IMR-90 (cell line): Measurements from ENCODE around the gene GLUD1. TPM values are rescaled to one million over a fixed set of nuclear protein-coding genes. Genes with fewer than 3 reads are reported as not detected.
A peak's percentile ranks its signal among the peaks of the same experiment; 100 is the strongest.
"Not testable (repeated sequence)": the region's sequence is repeated elsewhere in the genome, so short reads cannot be mapped to it uniquely, and the experiment has no call there.

Experiments used
- ATAC-seq: fragments of 200-7000 bp; cut with Tn5 transposase; 2 replicates; pipeline ENCODE4 v1.9.1; 2020; ENCODE audit warnings: low read depth, mild to moderate bottlenecking, moderate library complexity
- BruUV-seq: library from RNA; stranded (reverse); fragments of 400-500 nt; replicated peaks from 2 replicates; lab custom pipeline; 2021; lab: Mats Ljungman, UMichigan
- CTCF ChIA-PET: fragments of 300-600 bp; formaldehyde crosslinking; extraction: SDS; loops from one replicate; lab custom pipeline; 2021; ENCODE audit warnings: antibody characterized with exemption; lab: Yijun Ruan, JAX
- POLR2A ChIA-PET: fragments of 300-600 bp; sonication (Branson Sonifier 250); formaldehyde crosslinking; loops from one replicate; lab custom pipeline; 2022; ENCODE audit warnings: antibody characterized with exemption; ENCODE audit not compliant: unreplicated experiment; lab: Charles Lee
- DNase-seq: peaks from one replicate; pipeline ENCODE4 v3.0.0; 2013
- H2AFZ ChIP-seq: replicated peaks from 2 replicates; pipeline ENCODE3; 2013; ENCODE audit warnings: low read length, mild to moderate bottlenecking; ENCODE audit not compliant: poor library complexity
- H2AK5ac ChIP-seq: 2 replicates; pipeline ENCODE4 v1.6.1; 2013; ENCODE audit warnings: low read depth, low read length, inconsistent platforms
- H2AK9ac ChIP-seq: replicated peaks from 2 replicates; pipeline ENCODE3; 2013; ENCODE audit warnings: mild to moderate bottlenecking, low read depth, low read length, moderate library complexity; ENCODE audit not compliant: poor library complexity
- H2BK120ac ChIP-seq: 2 replicates; pipeline ENCODE4 v1.6.1; 2013; ENCODE audit warnings: low read depth, low read length, inconsistent platforms
- H2BK15ac ChIP-seq: 3 replicates; pipeline ENCODE4 v1.6.1; 2013; ENCODE audit warnings: low read depth, low read length, inconsistent platforms
- H2BK20ac ChIP-seq: 2 replicates; pipeline ENCODE4 v1.6.1; 2013; ENCODE audit warnings: low read depth, mild to moderate bottlenecking, inconsistent platforms, low read length, moderate library complexity
- H2BK5ac ChIP-seq: 2 replicates; pipeline ENCODE4 v1.6.1; 2013; ENCODE audit warnings: mild to moderate bottlenecking, low read depth, low read length, inconsistent platforms; ENCODE audit not compliant: poor library complexity, severe bottlenecking
- H3K14ac ChIP-seq: replicated peaks from 2 replicates; pipeline ENCODE4 v1.6.1; 2013; ENCODE audit warnings: low read depth, low read length, inconsistent platforms
- H3K18ac ChIP-seq: 2 replicates; pipeline ENCODE4 v1.6.1; 2013; ENCODE audit warnings: low read depth, low read length, control low read depth
- H3K23ac ChIP-seq: 2 replicates; pipeline ENCODE4 v1.6.1; 2013; ENCODE audit warnings: low read depth, low read length, inconsistent platforms
- H3K27ac ChIP-seq: 2 replicates; pipeline ENCODE4 v1.5.1; 2013; ENCODE audit warnings: mild to moderate bottlenecking, control low read depth, low read length; ENCODE audit not compliant: insufficient read depth
- H3K27me3 ChIP-seq: 2 replicates; pipeline ENCODE4 v1.6.1; 2013; ENCODE audit warnings: low read length; ENCODE audit not compliant: control insufficient read depth, insufficient read depth
- H3K36me3 ChIP-seq: 2 replicates; pipeline ENCODE4 v1.6.1; 2013; ENCODE audit warnings: low read length, mixed read lengths; ENCODE audit not compliant: control insufficient read depth, insufficient read depth
- H3K4ac ChIP-seq: 2 replicates; pipeline ENCODE4 v1.6.1; 2013; ENCODE audit warnings: low read depth, low read length, inconsistent platforms
- H3K4me1 ChIP-seq: 2 replicates; pipeline ENCODE4 v1.6.1; 2013; ENCODE audit warnings: low read length, mixed read lengths; ENCODE audit not compliant: control insufficient read depth, insufficient read depth
- H3K4me2 ChIP-seq: 2 replicates; pipeline ENCODE4 v1.6.1; 2013; ENCODE audit warnings: low read depth, mild to moderate bottlenecking, control low read depth, low read length, moderate library complexity
- H3K4me3 ChIP-seq: 2 replicates; pipeline ENCODE4 v1.5.1; 2013; ENCODE audit warnings: low read depth, mild to moderate bottlenecking, control low read depth, low read length, moderate library complexity; ENCODE audit not compliant: insufficient read depth
- H3K56ac ChIP-seq: 2 replicates; pipeline ENCODE4 v1.6.1; 2013; ENCODE audit warnings: low read length, inconsistent platforms; ENCODE audit not compliant: insufficient read depth; ENCODE audit errors: extremely low read depth
- H3K79me1 ChIP-seq, 2 experiments: 2 replicates each; pipeline ENCODE4 v1.6.1; 2013; ENCODE audit warnings: low read length in 2 of 2, inconsistent platforms in 1 of 2, low read depth in 1 of 2
- H3K9ac ChIP-seq: 2 replicates; pipeline ENCODE4 v1.6.1; 2013; ENCODE audit warnings: low read depth, low read length, control low read depth
- H3K9me1 ChIP-seq: 2 replicates; pipeline ENCODE4 v1.6.1; 2013; ENCODE audit warnings: low read length, inconsistent platforms; ENCODE audit not compliant: insufficient read depth
- H3K9me3 ChIP-seq: 2 replicates; pipeline ENCODE4 v1.6.1; 2013; ENCODE audit warnings: low read length; ENCODE audit not compliant: control insufficient read depth, insufficient read depth
- H4K20me1 ChIP-seq: 2 replicates; pipeline ENCODE4 v1.6.1; 2013; ENCODE audit warnings: low read length, inconsistent platforms; ENCODE audit not compliant: insufficient read depth
- H4K5ac ChIP-seq: 2 replicates; pipeline ENCODE4 v1.6.1; 2013; ENCODE audit warnings: mild to moderate bottlenecking, low read depth, low read length, control low read depth
- H4K8ac ChIP-seq, 2 experiments: 2 replicates each; pipeline ENCODE4 v1.6.1; 2013; ENCODE audit warnings: low read depth in 2 of 2, low read length in 2 of 2, control low read depth in 1 of 2, inconsistent platforms in 1 of 2
- H4K91ac ChIP-seq: 2 replicates; pipeline ENCODE4 v1.6.1; 2013; ENCODE audit warnings: low read depth, low read length, inconsistent platforms; ENCODE audit not compliant: insufficient read depth
- WGBS, 2 experiments: methylation state at CpG; one replicate each; pipeline versions ENCODE4 v1.1.5 to v1.1.7; 2013; ENCODE audit warnings: missing lambda C conversion rate in 2 of 2; ENCODE audit not compliant: insufficient read length in 1 of 2; ENCODE audit errors: extremely low coverage in 2 of 2; 5-methylcytosine and 5-hydroxymethylcytosine counted together
- dilution Hi-C: fragments of 300-500 bp; cut with HindIII; formaldehyde crosslinking; loops from one replicate; pipeline ENCODE4 v1.14.3; 2018; ENCODE audit warnings: low sequenced_read_pairs; ENCODE audit not compliant: unreplicated experiment
- in situ Hi-C: fragments of 300-500 bp; cut with MboI; formaldehyde crosslinking; loops from 3 replicates; pipeline ENCODE4 v1.14.3; 2019; ENCODE audit warnings: low sequenced_read_pairs, inconsistent platforms, mixed read lengths
- intact Hi-C: fragments of 100-400 bp; cut with micrococcal nuclease; formaldehyde crosslinking; loops from 2 replicates; pipeline ENCODE4 v1.10.0; 2022
- polyA plus RNA-seq, 3 experiments: library from polyadenylated mRNA; depleted of rRNA; stranded (reverse); fragments of >200 nt; gene quantifications; 2 replicates each; pipeline ENCODE4 v1.2.3, GENCODE V29; 2012; ENCODE audit warnings: low replicate concordance in 1 of 3
- total RNA-seq: library from RNA; depleted of rRNA; stranded (reverse); fragments of >200 nt; gene quantifications from 2 replicates; pipeline ENCODE4 v1.2.3, GENCODE V29; 2012

GLUD1 gene
- total and polyA plus RNA-seq, 2 of the 4 experiments (the other 2 are of a cell fraction), result 64.8 to 210 TPM

GRCh38 chr10:87008303-87008702 is 86.3 kb downstream of the GLUD1 start:
- H3K79me1 ChIP-seq, H3K9me1 ChIP-seq, CTCF ChIA-PET, H2BK15ac ChIP-seq, H2AK9ac ChIP-seq, dilution Hi-C loops, H2BK5ac ChIP-seq, H3K27me3 ChIP-seq, ATAC-seq, H3K9ac ChIP-seq, H3K36me3 ChIP-seq, BruUV-seq, H4K91ac ChIP-seq, H3K4me3 ChIP-seq, H2AFZ ChIP-seq, H4K8ac ChIP-seq, H4K5ac ChIP-seq, H3K23ac ChIP-seq, H4K20me1 ChIP-seq, H3K4me2 ChIP-seq, intact Hi-C loops, H3K18ac ChIP-seq, H3K56ac ChIP-seq, H2BK120ac ChIP-seq, H2BK20ac ChIP-seq, DNase-seq, H2AK5ac ChIP-seq, H3K4ac ChIP-seq, H3K14ac ChIP-seq, in situ Hi-C loops, H3K27ac ChIP-seq, H3K9me3 ChIP-seq, POLR2A ChIA-PET, H3K4me1 ChIP-seq: not testable (repeated sequence)
- WGBS, 2 experiments, result no CpG with 5 or more reads among the region's 7 CpGs

GRCh38 chr10:87007674-87008073 is 87.0 kb downstream of the GLUD1 start:
- H3K4me2 ChIP-seq, H3K4me3 ChIP-seq, in situ Hi-C loops, H2BK20ac ChIP-seq, H3K4ac ChIP-seq, H2BK5ac ChIP-seq, H2BK120ac ChIP-seq, H2BK15ac ChIP-seq, H2AK9ac ChIP-seq, H3K27me3 ChIP-seq, H3K27ac ChIP-seq, ATAC-seq, H3K18ac ChIP-seq, CTCF ChIA-PET, H4K20me1 ChIP-seq, H3K4me1 ChIP-seq, H4K8ac ChIP-seq, H3K9ac ChIP-seq, dilution Hi-C loops, H3K79me1 ChIP-seq, H3K14ac ChIP-seq, H3K9me1 ChIP-seq, intact Hi-C loops, H3K36me3 ChIP-seq, H3K23ac ChIP-seq, H3K9me3 ChIP-seq, BruUV-seq, H4K5ac ChIP-seq, H3K56ac ChIP-seq, H4K91ac ChIP-seq, H2AFZ ChIP-seq, H2AK5ac ChIP-seq: not testable (repeated sequence)
- DNase-seq, result peak; percentile 10
- no CpG with 5 or more reads among the region's 6 CpGs for WGBS, 2 experiments
- POLR2A ChIA-PET, result interaction anchor here (0.6 kb wide), 1 partner anchor 24 kb away, joined by 4 read pairs; no protein-coding TSS in a partner anchor
